IMR-90 (cell line): ENCODE data around the gene ZMIZ1. TPM values are rescaled to one million over a fixed set of nuclear protein-coding genes. Genes with fewer than 3 reads are reported as not detected.

ENCODE experiments used
- ATAC-seq: fragments of 200-7000 bp; cut with Tn5 transposase; 2 replicates; pipeline ENCODE4 v1.9.1; 2020; ENCODE audit warnings: low read depth, mild to moderate bottlenecking, moderate library complexity
- BruUV-seq: library from RNA; stranded (reverse); fragments of 400-500 nt; replicated peaks from 2 replicates; lab custom pipeline; 2021; lab: Mats Ljungman, UMichigan
- CTCF ChIA-PET: fragments of 300-600 bp; formaldehyde crosslinking; extraction: SDS; loops from one replicate; lab custom pipeline; 2021; ENCODE audit warnings: antibody characterized with exemption; lab: Yijun Ruan, JAX
- POLR2A ChIA-PET: fragments of 300-600 bp; sonication (Branson Sonifier 250); formaldehyde crosslinking; loops from one replicate; lab custom pipeline; 2022; ENCODE audit warnings: antibody characterized with exemption; ENCODE audit not compliant: unreplicated experiment; lab: Charles Lee
- DNase-seq: peaks from one replicate; pipeline ENCODE4 v3.0.0; 2013
- H2AFZ ChIP-seq: replicated peaks from 2 replicates; pipeline ENCODE3; 2013; ENCODE audit warnings: low read length, mild to moderate bottlenecking; ENCODE audit not compliant: poor library complexity
- H2AK5ac ChIP-seq: 2 replicates; pipeline ENCODE4 v1.6.1; 2013; ENCODE audit warnings: low read depth, low read length, inconsistent platforms
- H2AK9ac ChIP-seq: replicated peaks from 2 replicates; pipeline ENCODE3; 2013; ENCODE audit warnings: mild to moderate bottlenecking, low read depth, low read length, moderate library complexity; ENCODE audit not compliant: poor library complexity
- H2BK120ac ChIP-seq: 2 replicates; pipeline ENCODE4 v1.6.1; 2013; ENCODE audit warnings: low read depth, low read length, inconsistent platforms
- H2BK15ac ChIP-seq: 3 replicates; pipeline ENCODE4 v1.6.1; 2013; ENCODE audit warnings: low read depth, low read length, inconsistent platforms
- H2BK20ac ChIP-seq: 2 replicates; pipeline ENCODE4 v1.6.1; 2013; ENCODE audit warnings: low read depth, mild to moderate bottlenecking, inconsistent platforms, low read length, moderate library complexity
- H2BK5ac ChIP-seq: 2 replicates; pipeline ENCODE4 v1.6.1; 2013; ENCODE audit warnings: mild to moderate bottlenecking, low read depth, low read length, inconsistent platforms; ENCODE audit not compliant: poor library complexity, severe bottlenecking
- H3K14ac ChIP-seq: replicated peaks from 2 replicates; pipeline ENCODE4 v1.6.1; 2013; ENCODE audit warnings: low read depth, low read length, inconsistent platforms
- H3K18ac ChIP-seq: 2 replicates; pipeline ENCODE4 v1.6.1; 2013; ENCODE audit warnings: low read depth, low read length, control low read depth
- H3K23ac ChIP-seq: 2 replicates; pipeline ENCODE4 v1.6.1; 2013; ENCODE audit warnings: low read depth, low read length, inconsistent platforms
- H3K27ac ChIP-seq: 2 replicates; pipeline ENCODE4 v1.5.1; 2013; ENCODE audit warnings: mild to moderate bottlenecking, control low read depth, low read length; ENCODE audit not compliant: insufficient read depth
- H3K27me3 ChIP-seq: 2 replicates; pipeline ENCODE4 v1.6.1; 2013; ENCODE audit warnings: low read length; ENCODE audit not compliant: control insufficient read depth, insufficient read depth
- H3K36me3 ChIP-seq: 2 replicates; pipeline ENCODE4 v1.6.1; 2013; ENCODE audit warnings: low read length, mixed read lengths; ENCODE audit not compliant: control insufficient read depth, insufficient read depth
- H3K4ac ChIP-seq: 2 replicates; pipeline ENCODE4 v1.6.1; 2013; ENCODE audit warnings: low read depth, low read length, inconsistent platforms
- H3K4me1 ChIP-seq: 2 replicates; pipeline ENCODE4 v1.6.1; 2013; ENCODE audit warnings: low read length, mixed read lengths; ENCODE audit not compliant: control insufficient read depth, insufficient read depth
- H3K4me2 ChIP-seq: 2 replicates; pipeline ENCODE4 v1.6.1; 2013; ENCODE audit warnings: low read depth, mild to moderate bottlenecking, control low read depth, low read length, moderate library complexity
- H3K4me3 ChIP-seq: 2 replicates; pipeline ENCODE4 v1.5.1; 2013; ENCODE audit warnings: low read depth, mild to moderate bottlenecking, control low read depth, low read length, moderate library complexity; ENCODE audit not compliant: insufficient read depth
- H3K56ac ChIP-seq: 2 replicates; pipeline ENCODE4 v1.6.1; 2013; ENCODE audit warnings: low read length, inconsistent platforms; ENCODE audit not compliant: insufficient read depth; ENCODE audit errors: extremely low read depth
- H3K79me1 ChIP-seq, 2 experiments: 2 replicates each; pipeline ENCODE4 v1.6.1; 2013; ENCODE audit warnings: low read length in 2 of 2, inconsistent platforms in 1 of 2, low read depth in 1 of 2
- H3K9ac ChIP-seq: 2 replicates; pipeline ENCODE4 v1.6.1; 2013; ENCODE audit warnings: low read depth, low read length, control low read depth
- H3K9me1 ChIP-seq: 2 replicates; pipeline ENCODE4 v1.6.1; 2013; ENCODE audit warnings: low read length, inconsistent platforms; ENCODE audit not compliant: insufficient read depth
- H3K9me3 ChIP-seq: 2 replicates; pipeline ENCODE4 v1.6.1; 2013; ENCODE audit warnings: low read length; ENCODE audit not compliant: control insufficient read depth, insufficient read depth
- H4K20me1 ChIP-seq: 2 replicates; pipeline ENCODE4 v1.6.1; 2013; ENCODE audit warnings: low read length, inconsistent platforms; ENCODE audit not compliant: insufficient read depth
- H4K5ac ChIP-seq: 2 replicates; pipeline ENCODE4 v1.6.1; 2013; ENCODE audit warnings: mild to moderate bottlenecking, low read depth, low read length, control low read depth
- H4K8ac ChIP-seq, 2 experiments: 2 replicates each; pipeline ENCODE4 v1.6.1; 2013; ENCODE audit warnings: low read depth in 2 of 2, low read length in 2 of 2, control low read depth in 1 of 2, inconsistent platforms in 1 of 2
- H4K91ac ChIP-seq: 2 replicates; pipeline ENCODE4 v1.6.1; 2013; ENCODE audit warnings: low read depth, low read length, inconsistent platforms; ENCODE audit not compliant: insufficient read depth
- BHLHE40 ChIP-seq: fragments of 150-350 bp; IDR thresholded peaks from 2 replicates; pipeline ENCODE4 v1.6.1; 2016; ENCODE audit warnings: mild to moderate bottlenecking, low read depth, low read length
- CEBPB ChIP-seq: IDR thresholded peaks from 2 replicates; pipeline ENCODE4 v1.6.1; 2012; ENCODE audit warnings: low read depth, low read length, improper control_type of control experiment
- CHD1 ChIP-seq: IDR thresholded peaks from 2 replicates; pipeline ENCODE4 v1.6.1; 2012; ENCODE audit warnings: low read depth, low read length, improper control_type of control experiment
- ELK1 ChIP-seq: fragments of 150-350 bp; IDR thresholded peaks from 2 replicates; pipeline ENCODE4 v1.6.1; 2016; ENCODE audit warnings: low read depth, mild to moderate bottlenecking, low read length, moderate library complexity, borderline replicate concordance
- FOS ChIP-seq: fragments of 150-350 bp; IDR thresholded peaks from 2 replicates; pipeline ENCODE4 v1.6.1; 2016; ENCODE audit warnings: low read depth, low read length
- MAFK ChIP-seq: IDR thresholded peaks from 2 replicates; pipeline ENCODE4 v1.6.1; 2012; ENCODE audit warnings: low read depth, low read length, improper control_type of control experiment
- MAZ ChIP-seq: IDR thresholded peaks from 2 replicates; pipeline ENCODE4 v1.6.1; 2012; ENCODE audit warnings: low read depth, mild to moderate bottlenecking, low read length, improper control_type of control experiment, moderate library complexity, borderline replicate concordance
- MXI1 ChIP-seq: IDR thresholded peaks from 2 replicates; pipeline ENCODE4 v1.6.1; 2012; ENCODE audit warnings: low read depth, mild to moderate bottlenecking, low read length, moderate library complexity, borderline replicate concordance
- NFE2L2 ChIP-seq: fragments of 150-350 bp; IDR thresholded peaks from 2 replicates; pipeline ENCODE4 v1.6.1; 2016; ENCODE audit warnings: low read depth, mild to moderate bottlenecking, low read length
- POLR2A ChIP-seq: IDR thresholded peaks from 2 replicates; pipeline ENCODE4 v1.6.1; 2012; ENCODE audit warnings: mild to moderate bottlenecking, low read depth, low read length
- RAD21 ChIP-seq: IDR thresholded peaks from 2 replicates; pipeline ENCODE4 v1.6.1; 2012; ENCODE audit warnings: low read length, improper control_type of control experiment
- RCOR1 ChIP-seq: IDR thresholded peaks from 2 replicates; pipeline ENCODE4 v1.6.1; 2012; ENCODE audit warnings: mild to moderate bottlenecking, low read length, improper control_type of control experiment; ENCODE audit not compliant: insufficient replicate concordance
- RFX5 ChIP-seq: IDR thresholded peaks from 2 replicates; pipeline ENCODE4 v1.8.0; 2012; ENCODE audit warnings: low read depth, mild to moderate bottlenecking, low read length, moderate library complexity
- SMC3 ChIP-seq: fragments of 150-350 bp; IDR thresholded peaks from 2 replicates; pipeline ENCODE4 v1.6.1; 2016; ENCODE audit warnings: low read depth, mild to moderate bottlenecking, antibody characterized with exemption, low read length, moderate library complexity
- WGBS, 2 experiments: methylation state at CpG; one replicate each; pipeline versions ENCODE4 v1.1.5 to v1.1.7; 2013; ENCODE audit warnings: missing lambda C conversion rate in 2 of 2; ENCODE audit not compliant: insufficient read length in 1 of 2; ENCODE audit errors: extremely low coverage in 2 of 2; 5-methylcytosine and 5-hydroxymethylcytosine counted together
- dilution Hi-C: fragments of 300-500 bp; cut with HindIII; formaldehyde crosslinking; loops from one replicate; pipeline ENCODE4 v1.14.3; 2018; ENCODE audit warnings: low sequenced_read_pairs; ENCODE audit not compliant: unreplicated experiment
- in situ Hi-C: fragments of 300-500 bp; cut with MboI; formaldehyde crosslinking; loops from 3 replicates; pipeline ENCODE4 v1.14.3; 2019; ENCODE audit warnings: low sequenced_read_pairs, inconsistent platforms, mixed read lengths
- intact Hi-C: fragments of 100-400 bp; cut with micrococcal nuclease; formaldehyde crosslinking; loops from 2 replicates; pipeline ENCODE4 v1.10.0; 2022
- polyA plus RNA-seq, 3 experiments: library from polyadenylated mRNA; depleted of rRNA; stranded (reverse); fragments of >200 nt; gene quantifications; 2 replicates each; pipeline ENCODE4 v1.2.3, GENCODE V29; 2012; ENCODE audit warnings: low replicate concordance in 1 of 3
- total RNA-seq: library from RNA; depleted of rRNA; stranded (reverse); fragments of >200 nt; gene quantifications from 2 replicates; pipeline ENCODE4 v1.2.3, GENCODE V29; 2012
- TF ChIP-seq, protein P1 (sequence below): fragments of 150-350 bp; IDR thresholded peaks from 2 replicates; pipeline ENCODE4 v1.6.1; 2017; ENCODE audit warnings: mild to moderate bottlenecking, antibody characterized with exemption, low read length, low read depth
- TF ChIP-seq, protein P2 (sequence below): conservative IDR thresholded peaks from 2 replicates; pipeline ENCODE4 v1.5.1; 2012; ENCODE audit warnings: mild to moderate bottlenecking, low read depth, low read length, improper control_type of control experiment

Gene ZMIZ1
- total and polyA plus RNA-seq, 2 of the 4 experiments (the other 2 are of a cell fraction), result 6.6 to 48.7 TPM

DNA sequence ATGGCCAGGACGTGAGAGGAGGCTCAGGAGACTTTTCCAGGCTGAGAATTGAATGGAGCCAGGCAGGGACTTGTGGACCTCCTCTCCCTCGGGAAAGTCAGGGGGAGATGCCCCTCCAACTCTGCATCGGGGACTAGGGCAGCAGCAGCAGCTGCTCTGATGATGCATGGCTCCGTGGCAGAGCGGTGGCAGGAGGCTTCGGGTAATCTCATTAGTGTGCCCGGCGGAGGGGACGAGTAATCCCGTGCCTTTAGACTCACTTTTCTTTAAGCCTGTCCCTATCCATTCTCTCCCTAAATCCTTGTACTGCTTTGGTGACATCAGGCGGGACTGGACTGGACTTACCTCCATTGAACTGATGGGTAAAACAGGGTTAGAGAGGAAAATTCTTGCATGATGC is 75.1 kb downstream of the ZMIZ1 start:
- H3K27me3 ChIP-seq, result no peaks in the 10 kb centered on the region
- H2AK9ac ChIP-seq, result peak overlapping the region; percentile 7
- peak overlapping the region; percentile 8; the same call in 1 of the 2 replicates for H2BK120ac ChIP-seq
- TF ChIP-seq RAD21 (no peak), CEBPB (no peak), CHD1 (no peak), SMC3 (no peak), RFX5 (no peak), BHLHE40 (no peak), MXI1 (no peak), POLR2A (no peak), MAZ (no peak), MAFK (no peak), FOS (no peak), NFE2L2 (no peak), ELK1 (no peak), RCOR1 (no peak)
- TF ChIP-seq, protein P1, sequence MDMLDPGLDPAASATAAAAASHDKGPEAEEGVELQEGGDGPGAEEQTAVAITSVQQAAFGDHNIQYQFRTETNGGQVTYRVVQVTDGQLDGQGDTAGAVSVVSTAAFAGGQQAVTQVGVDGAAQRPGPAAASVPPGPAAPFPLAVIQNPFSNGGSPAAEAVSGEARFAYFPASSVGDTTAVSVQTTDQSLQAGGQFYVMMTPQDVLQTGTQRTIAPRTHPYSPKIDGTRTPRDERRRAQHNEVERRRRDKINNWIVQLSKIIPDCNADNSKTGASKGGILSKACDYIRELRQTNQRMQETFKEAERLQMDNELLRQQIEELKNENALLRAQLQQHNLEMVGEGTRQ, result no peak
- TF ChIP-seq, protein P2, sequence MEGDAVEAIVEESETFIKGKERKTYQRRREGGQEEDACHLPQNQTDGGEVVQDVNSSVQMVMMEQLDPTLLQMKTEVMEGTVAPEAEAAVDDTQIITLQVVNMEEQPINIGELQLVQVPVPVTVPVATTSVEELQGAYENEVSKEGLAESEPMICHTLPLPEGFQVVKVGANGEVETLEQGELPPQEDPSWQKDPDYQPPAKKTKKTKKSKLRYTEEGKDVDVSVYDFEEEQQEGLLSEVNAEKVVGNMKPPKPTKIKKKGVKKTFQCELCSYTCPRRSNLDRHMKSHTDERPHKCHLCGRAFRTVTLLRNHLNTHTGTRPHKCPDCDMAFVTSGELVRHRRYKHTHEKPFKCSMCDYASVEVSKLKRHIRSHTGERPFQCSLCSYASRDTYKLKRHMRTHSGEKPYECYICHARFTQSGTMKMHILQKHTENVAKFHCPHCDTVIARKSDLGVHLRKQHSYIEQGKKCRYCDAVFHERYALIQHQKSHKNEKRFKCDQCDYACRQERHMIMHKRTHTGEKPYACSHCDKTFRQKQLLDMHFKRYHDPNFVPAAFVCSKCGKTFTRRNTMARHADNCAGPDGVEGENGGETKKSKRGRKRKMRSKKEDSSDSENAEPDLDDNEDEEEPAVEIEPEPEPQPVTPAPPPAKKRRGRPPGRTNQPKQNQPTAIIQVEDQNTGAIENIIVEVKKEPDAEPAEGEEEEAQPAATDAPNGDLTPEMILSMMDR, result no peak
- peak overlapping the region; percentile 43 for H3K23ac ChIP-seq
- no peak overlapping the region for H2BK15ac ChIP-seq
- peaks cover 60% of the 10 kb centered on the region for H3K9me1 ChIP-seq
- no peak overlapping the region for H3K27ac ChIP-seq
- H4K5ac ChIP-seq, result no peak overlapping the region
- no peak overlapping the region for H4K8ac ChIP-seq
- H3K4me3 ChIP-seq, result no peak overlapping the region
- H3K79me1 ChIP-seq, result peaks cover 41 to 96% of the 10 kb centered on the region in 2 experiments
- dilution Hi-C loops, result no loop called here
- no peak overlapping the region for H2BK20ac ChIP-seq
- 0 out of 2 replicates have a peak overlapping the region, but pooled peaks have one; percentile 68 for H3K4ac ChIP-seq
- peaks cover 64% of the 10 kb centered on the region for H3K4me1 ChIP-seq
- BruUV-seq, result no TSS peak
- H3K36me3 ChIP-seq, result peaks cover 64% of the 10 kb centered on the region
- no peak overlapping the region for H3K9ac ChIP-seq
- no peaks in the 10 kb centered on the region for H3K9me3 ChIP-seq
- DNase-seq (no peak), ATAC-seq (no peak)
- POLR2A ChIA-PET, result no interaction called here
- no peak overlapping the region for H3K18ac ChIP-seq
- no peak overlapping the region for H3K4me2 ChIP-seq
- H2AK5ac ChIP-seq, result peak overlapping the region; percentile 81
- no peak overlapping the region for H2AFZ ChIP-seq
- intact Hi-C loops, result no loop called here
- H3K14ac ChIP-seq, result peak overlapping the region; percentile 81
- CTCF ChIA-PET, result no interaction called here
- 0 out of 2 replicates have a peak, but pooled peaks cover 11% of the 10 kb centered on the region for H4K20me1 ChIP-seq
- in situ Hi-C loops, result no loop called here
- 100% methylated on average over 1 of the region's 11 CpGs; no CpG with 5 or more reads in 1 of the 2 experiments for WGBS, 2 experiments
- H4K91ac ChIP-seq, result peak overlapping the region; percentile 39; the same call in 1 of the 2 replicates
- H2BK5ac ChIP-seq, result peak overlapping the region; percentile 57
- H3K56ac ChIP-seq, result no peak overlapping the region
